ENCODE data around the gene PTGDR2.

The PTGDR2 gene

GRCh38 chr11:60864856-60865513 is 9.2 kb upstream of the PTGDR2 start:
- H3K4me1 ChIP-seq (ENCODE audit: insufficient read depth, low read length): no peaks in the 10 kb centered on the region
- 85% methylated on average over 7 of the region's 7 CpGs for WGBS

GRCh38 chr11:60863550-60864521 is 8.1 kb upstream of the PTGDR2 start:
- Histone ChIP-seq H3K4me3 (ENCODE audit: low read length) (no peak overlapping the region), H3K9me3 (ENCODE audit: insufficient read depth, low read depth, low read length) (no peaks in the 10 kb centered on the region), H3K4me1 (ENCODE audit: insufficient read depth, low read length) (no peaks in the 10 kb centered on the region), H3K9ac (ENCODE audit: low read depth, low read length) (no peak overlapping the region), H3K27me3 (ENCODE audit: insufficient read depth, low read length) (no peaks in the 10 kb centered on the region), H3K36me3 (ENCODE audit: insufficient read depth, low read length) (no peaks in the 10 kb centered on the region), H3K27ac (ENCODE audit: low read depth, low read length) (no peak overlapping the region)
- 87% methylated on average over 16 of the region's 16 CpGs for WGBS

More at GRCh38 chr11:60864856-60865513, 9.2 kb upstream of the PTGDR2 start:
- no peaks in the 10 kb centered on the region for H3K9me3 ChIP-seq (ENCODE audit: insufficient read depth, low read depth, low read length)
- H3K27me3 ChIP-seq (ENCODE audit: insufficient read depth, low read length): no peaks in the 10 kb centered on the region
- H3K27ac ChIP-seq (ENCODE audit: low read depth, low read length): no peak overlapping the region
- H3K36me3 ChIP-seq (ENCODE audit: insufficient read depth, low read length): no peaks in the 10 kb centered on the region
- no peak overlapping the region for H3K9ac ChIP-seq (ENCODE audit: low read depth, low read length)
- H3K4me3 ChIP-seq (ENCODE audit: low read length): no peak overlapping the region

GRCh38 chr11:60862171-60862570 is 6.4 kb upstream of the PTGDR2 start:
- Histone ChIP-seq H3K36me3 (ENCODE audit: insufficient read depth, low read length) (no peaks in the 10 kb centered on the region), H3K9ac (ENCODE audit: low read depth, low read length) (no peak overlapping the region), H3K4me3 (ENCODE audit: low read length) (no peak overlapping the region), H3K27ac (ENCODE audit: low read depth, low read length) (no peak overlapping the region), H3K9me3 (ENCODE audit: insufficient read depth, low read depth, low read length) (no peaks in the 10 kb centered on the region), H3K4me1 (ENCODE audit: insufficient read depth, low read length) (no peaks in the 10 kb centered on the region), H3K27me3 (ENCODE audit: insufficient read depth, low read length) (no peaks in the 10 kb centered on the region)
- 94% methylated on average over 9 of the region's 9 CpGs for WGBS

- Histone ChIP-seq H3K36me3 (ENCODE audit: insufficient read depth, low read length) (no peaks in the 10 kb centered on the region), H3K9me3 (ENCODE audit: insufficient read depth, low read depth, low read length) (no peaks in the 10 kb centered on the region), H3K9ac (ENCODE audit: low read depth, low read length) (no peak overlapping the region), H3K4me1 (ENCODE audit: insufficient read depth, low read length) (no peaks in the 10 kb centered on the region), H3K27me3 (ENCODE audit: insufficient read depth, low read length) (peaks cover 4% of the 10 kb centered on the region; the same call in 1 of the 2 replicates), H3K27ac (ENCODE audit: low read depth, low read length) (no peak overlapping the region), H3K4me3 (ENCODE audit: low read length) (no peak overlapping the region)
- 77% methylated on average over 7 of the region's 7 CpGs for whole genome bisulfite sequencing
These were observed 5.2 kb upstream of the PTGDR2 start for GRCh38 chr11:60860943-60861342.

GRCh38 chr11:60859616-60860250 is 4.0 kb upstream of the PTGDR2 start:
- H3K9me3 ChIP-seq (ENCODE audit: insufficient read depth, low read depth, low read length): no peaks in the 10 kb centered on the region
- H3K9ac ChIP-seq (ENCODE audit: low read depth, low read length): no peak overlapping the region
- H3K4me3 ChIP-seq (ENCODE audit: low read length): no peak overlapping the region
- H3K36me3 ChIP-seq (ENCODE audit: insufficient read depth, low read length): no peaks in the 10 kb centered on the region
- H3K27ac ChIP-seq (ENCODE audit: low read depth, low read length): no peak overlapping the region
- WGBS: 94% methylated on average over 15 of the region's 15 CpGs
- H3K4me1 ChIP-seq (ENCODE audit: insufficient read depth, low read length): no peaks in the 10 kb centered on the region
- H3K27me3 ChIP-seq (ENCODE audit: insufficient read depth, low read length): peaks cover 4% of the 10 kb centered on the region; the same call in 1 of the 2 replicates

- H3K9ac ChIP-seq (ENCODE audit: low read depth, low read length): no peak overlapping the region
- 88% methylated on average over 4 of the region's 4 CpGs for WGBS
These were observed 3.1 kb upstream of the PTGDR2 start for GRCh38 chr11:60858731-60859464.

GRCh38 chr11:60858236-60858635 is 2.5 kb upstream of the PTGDR2 start:
- Histone ChIP-seq H3K27ac (ENCODE audit: low read depth, low read length) (no peak overlapping the region), H3K4me1 (ENCODE audit: insufficient read depth, low read length) (no peaks in the 10 kb centered on the region)
- 91% methylated on average over 8 of the region's 8 CpGs for WGBS

More at GRCh38 chr11:60858731-60859464, 3.1 kb upstream of the PTGDR2 start:
- no peak overlapping the region for H3K4me3 ChIP-seq (ENCODE audit: low read length)
- peaks cover 10% of the 10 kb centered on the region for H3K27me3 ChIP-seq (ENCODE audit: insufficient read depth, low read length)
- no peaks in the 10 kb centered on the region for H3K4me1 ChIP-seq (ENCODE audit: insufficient read depth, low read length)
- no peaks in the 10 kb centered on the region for H3K36me3 ChIP-seq (ENCODE audit: insufficient read depth, low read length)
- no peak overlapping the region for H3K27ac ChIP-seq (ENCODE audit: low read depth, low read length)
- H3K9me3 ChIP-seq (ENCODE audit: insufficient read depth, low read depth, low read length): no peaks in the 10 kb centered on the region

GRCh38 chr11:60857378-60858232 is 1.9 kb upstream of the PTGDR2 start:
- no peak overlapping the region for H3K27ac ChIP-seq (ENCODE audit: low read depth, low read length)
- no peak overlapping the region for H3K4me3 ChIP-seq (ENCODE audit: low read length)
- H3K9ac ChIP-seq (ENCODE audit: low read depth, low read length): no peak overlapping the region; the same call in 1 of the 2 replicates
- no peaks in the 10 kb centered on the region for H3K4me1 ChIP-seq (ENCODE audit: insufficient read depth, low read length)
- H3K9me3 ChIP-seq (ENCODE audit: insufficient read depth, low read depth, low read length): no peaks in the 10 kb centered on the region
- H3K36me3 ChIP-seq (ENCODE audit: insufficient read depth, low read length): no peaks in the 10 kb centered on the region
- peaks cover 23% of the 10 kb centered on the region for H3K27me3 ChIP-seq (ENCODE audit: insufficient read depth, low read length)
- WGBS: 97% methylated on average over 5 of the region's 5 CpGs

More at GRCh38 chr11:60858236-60858635, 2.5 kb upstream of the PTGDR2 start:
- Histone ChIP-seq H3K9ac (ENCODE audit: low read depth, low read length) (no peak overlapping the region), H3K27me3 (ENCODE audit: insufficient read depth, low read length) (peaks cover 17% of the 10 kb centered on the region), H3K36me3 (ENCODE audit: insufficient read depth, low read length) (no peaks in the 10 kb centered on the region), H3K4me3 (ENCODE audit: low read length) (no peak overlapping the region), H3K9me3 (ENCODE audit: insufficient read depth, low read depth, low read length) (no peaks in the 10 kb centered on the region)

GRCh38 chr11:60854847-60855725 is 664 bp downstream of the PTGDR2 start:
- 0 out of 2 replicates have a peak, but pooled peaks cover 9% of the 10 kb centered on the region for H3K4me1 ChIP-seq (ENCODE audit: insufficient read depth, low read length)
- no peak overlapping the region for H3K9ac ChIP-seq (ENCODE audit: low read depth, low read length)
- WGBS: 82% methylated on average over 7 of the region's 8 CpGs
- no peaks in the 10 kb centered on the region for H3K9me3 ChIP-seq (ENCODE audit: insufficient read depth, low read depth, low read length)
- H3K4me3 ChIP-seq (ENCODE audit: low read length): no peak overlapping the region
- H3K36me3 ChIP-seq (ENCODE audit: insufficient read depth, low read length): peaks cover 16% of the 10 kb centered on the region
- no peak overlapping the region for H3K27ac ChIP-seq (ENCODE audit: low read depth, low read length)
- H3K27me3 ChIP-seq (ENCODE audit: insufficient read depth, low read length): peaks cover 33% of the 10 kb centered on the region

Measured in HUES64 (cell line).